Adipocyte (in vitro differentiated cells): Measurements from ENCODE around the gene MRAP.
A peak's percentile ranks its signal among the peaks of the same experiment; 100 is the strongest.
"Not testable (repeated sequence)": the region's sequence is repeated elsewhere in the genome, so short reads cannot be mapped to it uniquely, and the experiment has no call there.

Source experiments
- DNase-seq: peaks from one replicate; pipeline ENCODE4 v3.0.0-alpha.2; 2015; ENCODE audit warnings: low read depth
- H3K27me3 ChIP-seq: replicated peaks from 2 replicates; pipeline ENCODE4 v1.7.0; 2013; ENCODE audit warnings: mild to moderate bottlenecking, low read length, moderate library complexity; ENCODE audit not compliant: control insufficient read depth, insufficient read depth
- H3K36me3 ChIP-seq: 2 replicates; pipeline ENCODE4 v1.7.0; 2013; ENCODE audit warnings: low read length, mild to moderate bottlenecking, moderate library complexity; ENCODE audit not compliant: control insufficient read depth, insufficient read depth, severe bottlenecking
- H3K4me1 ChIP-seq: 2 replicates; pipeline ENCODE4 v1.7.0; 2013; ENCODE audit warnings: mild to moderate bottlenecking, low read length, moderate library complexity; ENCODE audit not compliant: control insufficient read depth, insufficient read depth
- H3K4me3 ChIP-seq: 2 replicates; pipeline ENCODE4 v1.7.0; 2013; ENCODE audit warnings: mild to moderate bottlenecking, low read length, moderate library complexity
- H3K9ac ChIP-seq: 2 replicates; pipeline ENCODE4 v1.7.0; 2013; ENCODE audit warnings: mild to moderate bottlenecking, low read length, moderate library complexity
- H3K9me3 ChIP-seq: 2 replicates; pipeline ENCODE4 v1.7.0; 2013; ENCODE audit warnings: mild to moderate bottlenecking, low read length, moderate library complexity; ENCODE audit not compliant: control insufficient read depth

Gene MRAP

DNA sequence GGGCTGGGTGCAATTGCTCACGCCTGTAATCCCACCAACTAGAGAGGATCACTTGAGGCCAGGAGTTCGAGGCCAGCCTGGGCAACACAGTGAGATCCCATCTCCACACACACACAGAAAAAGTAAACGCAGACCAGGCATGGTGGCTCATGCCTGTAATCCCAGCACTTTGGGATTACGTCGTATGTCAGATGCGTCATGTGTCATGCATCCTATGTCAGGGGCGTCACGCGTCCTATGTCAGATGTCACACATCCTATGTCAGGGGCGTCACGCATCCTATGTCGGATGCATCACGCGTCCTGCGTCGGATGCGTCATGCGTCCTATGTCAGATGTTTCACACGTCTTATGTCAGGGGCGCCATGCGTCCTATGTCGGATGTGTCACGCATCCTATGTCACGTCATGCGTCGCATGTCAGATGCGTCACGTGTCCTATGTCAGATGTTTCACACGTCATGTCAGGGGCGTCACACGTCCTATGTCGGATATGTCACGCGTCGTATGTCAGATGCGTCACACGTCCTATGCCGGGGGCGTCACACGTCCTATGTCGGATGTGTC, 1.5 kb downstream of the MRAP start:
- peaks cover 31% of the 10 kb centered on the region for H3K4me1 ChIP-seq
- no peaks in the 10 kb centered on the region for H3K27me3 ChIP-seq
- DNase-seq: no peak
- peak overlapping the region; percentile 74 for H3K4me3 ChIP-seq
- peaks cover 30% of the 10 kb centered on the region for H3K36me3 ChIP-seq
- peak overlapping the region; percentile 82 for H3K9ac ChIP-seq
- no peaks in the 10 kb centered on the region for H3K9me3 ChIP-seq

DNA sequence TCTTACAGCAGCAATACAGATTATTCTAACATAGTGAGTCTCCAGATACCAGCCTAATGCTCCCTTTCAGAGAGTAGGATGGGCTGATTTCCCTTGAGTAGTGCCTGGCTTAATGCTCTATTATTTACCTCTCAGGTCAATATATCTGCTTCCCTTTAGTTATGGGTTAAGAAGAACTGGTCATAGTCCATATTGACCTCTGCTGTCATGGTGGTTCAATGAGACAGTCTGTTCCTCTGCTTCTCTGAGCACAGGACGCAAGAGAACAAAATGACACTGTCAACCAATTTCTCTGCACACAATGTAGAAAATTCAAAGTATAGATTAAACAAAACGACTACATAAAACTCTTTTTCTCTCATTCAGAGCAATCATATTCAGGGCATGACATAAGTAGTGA, 2.9 kb downstream of the MRAP start:
- H3K9ac ChIP-seq: no peak overlapping the region

DNA sequence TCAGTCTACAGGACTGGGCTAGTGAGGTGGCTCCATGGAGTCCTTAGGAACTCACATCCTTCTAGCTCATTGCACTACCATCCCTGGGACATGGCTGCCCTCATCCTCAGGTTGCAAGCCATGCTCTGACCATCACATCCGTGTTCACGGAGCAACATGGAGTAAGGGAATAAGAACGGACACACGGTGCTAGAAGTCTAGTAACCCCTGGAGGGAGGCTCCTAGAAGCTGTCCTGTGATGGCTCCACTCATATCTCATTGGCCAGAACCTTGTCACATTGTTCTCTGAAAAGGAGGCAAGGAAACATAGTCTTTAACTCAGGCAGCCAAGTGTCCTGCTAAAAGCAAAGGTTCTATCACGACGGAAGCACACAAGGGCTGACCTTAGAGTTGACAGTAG, 3.9 kb downstream of the MRAP start:
- no peak for DNase-seq
- Histone ChIP-seq H3K9me3 (no peaks in the 10 kb centered on the region), H3K27me3 (no peaks in the 10 kb centered on the region), H3K36me3 (peaks cover 46% of the 10 kb centered on the region), H3K4me1 (peaks cover 23% of the 10 kb centered on the region), H3K4me3 (no peak overlapping the region), H3K9ac (no peak overlapping the region)

More for the DNA sequence above, 2.9 kb downstream of the MRAP start:
- Histone ChIP-seq H3K36me3 (peaks cover 40% of the 10 kb centered on the region), H3K4me3 (no peak overlapping the region), H3K4me1 (peaks cover 31% of the 10 kb centered on the region), H3K27me3 (no peaks in the 10 kb centered on the region), H3K9me3 (no peaks in the 10 kb centered on the region)
- DNase-seq: no peak

DNA sequence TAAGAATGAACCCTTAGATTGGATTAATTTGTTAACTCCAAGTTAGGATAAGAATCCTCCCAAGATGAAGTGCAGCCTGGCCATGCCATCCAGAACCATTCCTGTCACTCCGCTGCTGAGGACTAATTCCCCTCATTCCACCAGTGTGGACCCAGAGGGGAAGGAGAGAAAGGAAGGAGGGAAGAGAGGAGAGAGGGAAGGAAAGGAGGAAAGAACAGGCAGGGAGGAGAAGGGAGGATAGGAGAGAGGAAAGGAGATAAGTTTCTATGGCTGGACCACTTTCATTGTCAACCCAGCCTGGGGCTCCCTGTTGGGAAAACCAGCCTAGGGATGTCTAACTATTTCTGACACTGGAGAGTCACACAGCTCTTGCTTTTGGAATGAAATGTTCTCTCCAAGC, 4.7 kb downstream of the MRAP start:
- H3K36me3 ChIP-seq: peaks cover 53% of the 10 kb centered on the region
- H3K27me3 ChIP-seq: no peaks in the 10 kb centered on the region
- peaks cover 18% of the 10 kb centered on the region for H3K4me1 ChIP-seq
- H3K9me3 ChIP-seq: no peaks in the 10 kb centered on the region
- DNase-seq: no peak
- no peak overlapping the region for H3K9ac ChIP-seq
- H3K4me3 ChIP-seq: no peak overlapping the region

DNA sequence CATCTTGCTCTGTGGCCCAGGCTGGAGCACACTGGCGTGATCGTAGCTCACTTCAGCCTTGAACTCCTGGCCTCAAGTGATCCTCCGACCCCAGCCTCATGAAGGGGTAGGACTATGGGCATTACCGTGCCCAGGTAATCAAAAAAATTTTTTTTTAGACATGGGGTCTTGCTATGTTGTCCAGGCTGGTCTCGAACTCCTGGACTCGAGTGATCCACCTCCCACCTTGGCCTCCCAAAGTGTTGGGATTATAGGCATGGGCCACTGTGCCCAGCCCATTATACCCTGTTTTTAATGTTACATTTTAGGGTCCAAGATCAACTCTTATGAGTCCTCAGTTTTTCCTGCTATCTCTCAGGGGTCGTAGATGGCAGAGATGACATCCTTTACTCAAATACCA, 6.3 kb downstream of the MRAP start:
- H3K9me3 ChIP-seq: no peaks in the 10 kb centered on the region
- no peak for DNase-seq
- H3K4me3 ChIP-seq: no peak overlapping the region
- no peaks in the 10 kb centered on the region for H3K27me3 ChIP-seq
- H3K9ac ChIP-seq: no peak overlapping the region
- peaks cover 64% of the 10 kb centered on the region for H3K36me3 ChIP-seq
- H3K4me1 ChIP-seq: peaks cover 11% of the 10 kb centered on the region

DNA sequence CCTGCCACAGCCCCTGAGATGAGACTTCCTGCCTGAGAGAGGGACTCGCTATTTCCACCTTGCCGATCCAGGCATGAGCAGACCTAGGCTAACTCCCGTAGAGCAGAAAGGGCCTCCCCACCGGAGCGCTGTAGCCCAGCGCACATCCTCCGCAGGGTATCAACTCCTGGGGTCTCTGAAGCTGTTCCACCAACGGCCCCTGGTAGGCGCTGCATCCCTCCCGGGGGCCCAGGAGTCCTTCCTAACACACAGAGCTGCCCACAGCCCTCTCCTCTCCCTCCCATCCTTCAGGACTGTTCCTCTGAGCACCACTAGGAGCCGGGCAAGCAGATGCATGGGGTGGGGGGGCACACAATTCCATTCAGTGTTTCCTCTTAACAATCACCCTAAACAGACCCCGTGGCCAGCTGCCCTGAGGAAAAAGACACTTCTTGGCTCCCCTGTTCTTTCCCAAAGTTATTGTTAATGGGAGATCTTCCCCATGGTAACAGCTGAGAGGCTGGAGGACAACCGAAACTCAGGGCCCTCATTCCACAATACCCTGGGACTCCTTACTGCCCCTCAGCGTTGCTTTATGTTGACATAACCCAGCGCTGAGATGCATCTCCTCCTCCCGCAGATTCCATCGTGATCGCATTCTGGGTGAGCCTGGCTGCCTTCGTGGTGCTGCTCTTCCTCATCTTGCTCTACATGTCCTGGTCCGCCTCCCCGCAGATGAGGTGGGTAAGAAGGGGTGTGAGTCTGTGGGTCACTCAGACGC, 7.5 kb downstream of the MRAP start:
- Histone ChIP-seq H3K4me1 (peaks cover 11% of the 10 kb centered on the region), H3K4me3 (no peak overlapping the region), H3K36me3 (peaks cover 61% of the 10 kb centered on the region), H3K27me3 (no peaks in the 10 kb centered on the region), H3K9me3 (no peaks in the 10 kb centered on the region), H3K9ac (no peak overlapping the region)
- DNase-seq: no peak

DNA sequence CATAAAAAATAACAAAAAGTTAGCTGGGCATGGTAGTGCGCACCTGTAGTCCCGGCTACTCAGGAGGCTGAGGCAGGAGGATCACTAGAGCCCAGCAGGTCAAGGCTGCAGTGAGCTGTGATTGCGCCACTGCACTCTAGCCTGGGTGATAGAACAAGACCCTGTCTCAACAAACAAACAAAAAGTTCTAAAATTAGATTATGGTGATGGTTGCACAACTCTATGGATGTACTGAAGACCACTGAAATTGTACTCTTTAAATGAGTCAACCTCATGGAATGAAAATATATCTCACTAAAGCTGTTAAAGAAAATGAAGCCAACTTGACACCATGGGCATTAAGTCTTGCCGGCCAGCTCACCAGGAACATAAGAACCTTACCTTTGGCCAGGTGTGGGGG, 9.1 kb downstream of the MRAP start:
- Histone ChIP-seq H3K27me3 (no peaks in the 10 kb centered on the region), H3K36me3 (peaks cover 67% of the 10 kb centered on the region), H3K4me3 (no peak overlapping the region), H3K9me3 (no peaks in the 10 kb centered on the region), H3K9ac (no peak overlapping the region), H3K4me1 (peaks cover 11% of the 10 kb centered on the region)
- DNase-seq: peak; percentile 6

DNA sequence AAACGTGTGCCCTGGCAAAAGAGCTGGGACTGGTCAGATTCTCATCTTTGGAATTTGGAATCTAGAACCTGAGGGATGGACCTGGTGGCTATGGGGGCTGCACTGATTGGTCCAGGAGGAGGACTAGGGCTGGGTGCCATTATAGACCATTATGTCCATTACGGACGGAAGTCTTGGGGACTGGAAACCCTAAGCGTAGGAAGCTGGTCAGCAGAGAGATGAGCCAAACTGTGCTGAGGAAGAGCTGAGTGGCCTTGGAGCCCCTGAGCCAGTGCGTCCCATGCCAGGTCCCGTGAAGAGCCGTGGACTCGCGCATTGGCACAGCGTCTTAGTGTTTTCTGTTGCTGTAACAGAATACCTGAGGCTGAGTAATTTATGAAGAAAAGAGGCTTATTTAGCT, 10.0 kb downstream of the MRAP start:
- Histone ChIP-seq H3K36me3 (peaks cover 73% of the 10 kb centered on the region), H3K9me3 (no peaks in the 10 kb centered on the region), H3K4me1 (peaks cover 6% of the 10 kb centered on the region), H3K27me3 (no peaks in the 10 kb centered on the region), H3K4me3 (no peak overlapping the region), H3K9ac (no peak overlapping the region)
- no peak for DNase-seq

DNA sequence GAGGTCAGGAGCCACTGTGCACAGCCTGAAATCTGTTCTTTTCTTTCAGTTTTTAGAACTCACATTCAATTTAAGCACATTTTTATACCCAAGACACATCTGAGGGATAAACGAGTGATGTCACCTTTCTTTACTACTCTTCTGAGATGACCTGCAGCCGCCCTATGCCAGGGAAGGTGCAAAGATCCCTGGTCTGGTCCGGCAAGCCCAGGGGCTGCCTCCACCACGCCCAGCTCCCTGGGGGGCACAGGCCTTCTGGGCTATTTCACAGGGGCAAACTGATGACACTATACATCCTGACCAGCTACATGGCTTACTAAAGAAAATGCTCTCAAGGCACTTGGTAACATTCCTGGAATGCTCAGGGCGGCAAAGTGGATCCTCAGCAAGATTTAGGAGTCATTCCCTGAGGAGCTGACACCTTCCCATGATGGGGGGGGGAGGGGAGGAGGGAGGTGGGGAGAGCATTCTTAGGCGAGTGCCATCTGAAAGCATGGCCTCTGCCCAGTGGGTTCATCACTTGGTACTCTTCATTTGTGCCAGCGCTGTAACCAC, 11.3 kb downstream of the MRAP start:
- Histone ChIP-seq H3K4me1 (peaks cover 4% of the 10 kb centered on the region), H3K27me3 (no peaks in the 10 kb centered on the region), H3K9me3 (no peaks in the 10 kb centered on the region), H3K4me3 (no peak overlapping the region), H3K9ac (no peak overlapping the region), H3K36me3 (peaks cover 78% of the 10 kb centered on the region)
- DNase-seq: no peak

DNA sequence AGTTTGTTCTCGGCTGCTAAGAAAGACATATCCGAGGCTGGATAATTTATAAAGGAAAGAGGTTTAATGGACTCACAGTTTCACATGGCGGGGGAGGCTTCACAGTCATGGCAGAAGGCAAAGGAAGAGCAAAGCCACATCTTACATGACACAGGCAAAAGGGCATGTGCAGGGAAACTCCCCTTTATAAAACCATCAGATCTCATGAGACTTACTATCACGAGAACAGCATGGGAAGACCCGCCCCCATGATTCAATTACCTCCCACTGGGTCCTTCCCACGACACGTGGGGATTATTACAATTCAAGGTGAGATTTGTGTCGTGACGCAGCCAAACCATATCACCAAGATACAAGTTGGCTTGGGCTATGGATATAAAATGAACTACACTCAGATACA, 12.3 kb downstream of the MRAP start:
- H3K9ac ChIP-seq, H3K4me3 ChIP-seq, DNase-seq, H3K4me1 ChIP-seq, H3K27me3 ChIP-seq, H3K9me3 ChIP-seq: not testable (repeated sequence)
- peaks cover 83% of the 10 kb centered on the region for H3K36me3 ChIP-seq

DNA sequence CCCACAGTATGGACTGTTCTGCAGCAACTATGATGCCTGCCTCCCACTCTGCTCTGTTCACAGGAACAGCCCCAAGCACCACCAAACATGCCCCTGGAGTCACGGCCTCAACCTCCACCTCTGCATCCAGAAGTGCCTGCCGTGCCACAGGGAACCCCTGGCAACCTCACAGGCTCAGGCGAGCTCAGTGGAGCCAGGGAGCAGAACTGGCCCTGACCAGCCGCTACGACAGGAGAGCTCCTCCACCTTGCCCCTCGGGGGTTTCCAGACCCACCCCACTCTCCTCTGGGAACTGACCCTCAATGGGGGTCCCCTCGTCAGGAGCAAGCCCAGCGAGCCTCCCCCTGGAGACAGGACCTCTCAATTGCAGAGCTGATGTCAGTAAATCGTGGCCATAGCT, 13.0 kb downstream of the MRAP start:
- no peaks in the 10 kb centered on the region for H3K9me3 ChIP-seq
- H3K4me1 ChIP-seq: peaks cover 9% of the 10 kb centered on the region
- H3K27me3 ChIP-seq: no peaks in the 10 kb centered on the region
- no peak for DNase-seq
- no peak overlapping the region for H3K9ac ChIP-seq
- H3K36me3 ChIP-seq: peaks cover 83% of the 10 kb centered on the region
- H3K4me3 ChIP-seq: no peak overlapping the region
